HG02973 (cell line): ENCODE results near the gene PDE4A.
"Not testable (repeated sequence)": the region's sequence is repeated elsewhere in the genome, so short reads cannot be mapped to it uniquely, and the experiment has no call there.

Experiments
- ATAC-seq: cut with Tn5 transposase; IDR thresholded peaks from one replicate; pipeline ENCODE4 v1.9.1; 2021; ENCODE audit warnings: moderate library complexity; ENCODE audit not compliant: unreplicated experiment

The PDE4A gene

DNA sequence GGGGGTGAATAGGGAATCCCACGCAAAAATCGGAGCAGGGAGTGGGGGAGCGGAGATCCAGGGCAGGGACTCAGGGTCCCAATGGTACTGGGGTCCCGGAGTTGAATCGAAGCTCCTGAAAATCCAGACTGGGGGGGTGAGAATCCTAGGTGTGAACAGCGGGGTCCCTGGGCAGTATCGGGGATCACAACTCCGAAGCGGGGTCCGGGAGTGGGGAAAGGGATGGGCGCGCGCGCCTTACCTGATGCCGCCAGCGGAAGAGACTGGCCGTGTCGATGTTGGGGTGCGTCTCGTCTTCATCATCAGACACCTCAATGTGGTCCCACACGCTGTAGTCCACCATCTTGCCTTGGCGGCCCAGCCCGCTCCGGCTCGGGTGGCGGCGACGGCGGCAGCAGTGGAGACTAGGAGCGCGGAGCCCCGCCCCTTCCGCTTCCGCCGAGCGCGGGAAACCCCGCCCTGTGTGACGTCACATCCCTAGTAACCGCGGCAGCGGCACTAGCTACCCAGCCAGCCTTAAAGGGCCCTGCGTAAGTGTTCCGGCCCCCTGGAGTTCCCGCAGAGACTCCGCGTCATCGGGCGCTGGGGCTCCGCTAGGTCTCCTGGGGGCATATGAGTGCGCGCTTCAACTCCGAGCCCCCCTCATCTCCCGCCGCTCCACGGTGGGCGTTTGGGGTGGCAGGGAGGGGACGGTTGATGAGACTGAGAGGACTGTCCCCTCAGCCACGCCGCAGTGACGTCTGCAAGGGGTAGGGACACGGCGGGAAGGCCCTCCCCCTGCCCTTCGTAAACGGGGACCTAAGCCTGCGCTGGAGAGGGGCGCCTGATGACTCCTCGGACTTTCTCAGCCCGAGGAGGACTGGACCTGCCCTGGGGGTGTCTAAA, 17.0 kb upstream of the PDE4A start, which contains the start of gene CDC37:
Gene CDC37 (minus strand): TSS at position 406 of the 885 bp plus-strand sequence. CDS start 63 bp downstream, at position 343.
- ATAC-seq: peak; percentile 71

DNA sequence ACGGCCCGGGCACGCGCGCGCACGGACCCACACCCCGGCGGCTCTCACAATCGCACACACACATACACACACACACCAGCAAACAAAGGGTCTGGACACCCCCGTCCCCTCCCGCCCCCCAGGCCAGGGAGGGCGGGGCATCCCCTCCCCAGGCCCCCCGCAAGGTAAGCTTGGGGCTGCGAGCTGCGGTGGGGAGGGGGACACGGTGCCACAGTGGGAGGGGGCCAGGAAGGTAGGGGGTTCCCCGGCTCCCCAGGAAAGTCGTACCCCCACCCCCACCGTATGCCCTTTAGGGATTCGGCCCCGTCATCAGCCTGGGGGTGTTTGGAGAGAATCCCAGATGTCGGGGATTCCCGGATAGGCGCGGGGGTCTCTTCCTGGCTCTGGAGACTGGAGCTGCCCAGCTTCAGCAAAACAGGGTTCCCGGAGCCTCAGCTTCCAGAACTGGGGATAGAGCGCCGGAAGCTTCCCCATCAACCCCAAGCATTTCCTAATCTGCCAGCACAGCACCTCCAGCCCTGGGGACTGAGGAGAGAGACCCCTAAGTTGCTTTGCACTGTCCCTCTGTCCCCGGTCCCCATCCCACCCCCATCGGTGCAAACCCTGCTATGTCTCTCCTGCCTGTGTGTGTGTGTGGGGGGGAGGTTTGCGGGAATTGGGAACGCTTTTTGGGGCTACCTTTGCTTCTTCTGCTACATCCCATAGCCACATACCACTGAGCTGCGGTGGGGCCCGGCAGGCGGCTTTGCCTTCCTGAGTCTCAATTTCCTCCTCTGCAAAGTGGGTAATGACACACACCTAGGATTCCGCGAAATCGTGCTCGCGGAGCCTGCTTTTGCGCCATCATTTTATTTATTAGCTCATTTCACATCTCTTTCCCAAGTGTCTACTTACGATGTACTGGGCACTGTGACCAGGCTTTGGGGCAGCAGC, 15.2 kb upstream of the PDE4A start:
- ATAC-seq: no peak

DNA sequence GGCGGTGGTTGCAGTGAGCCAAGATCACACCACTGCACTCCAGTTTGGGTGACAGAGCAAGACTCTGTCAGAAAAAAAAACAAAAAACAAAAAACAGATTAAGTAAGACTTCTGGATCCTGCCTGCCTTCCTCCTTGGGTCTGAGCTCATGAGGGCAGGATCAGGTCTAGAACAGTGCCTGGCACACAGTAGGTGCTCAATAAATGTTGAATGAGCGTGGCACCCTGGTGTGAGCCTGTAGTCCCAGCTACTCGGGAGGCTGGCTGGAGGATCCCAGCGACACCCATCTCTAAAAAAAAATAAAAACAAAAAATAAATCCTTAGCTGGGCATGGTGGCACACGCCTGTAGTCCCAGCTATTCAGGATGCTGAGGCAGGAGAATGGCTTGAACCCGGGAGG, 14.1 kb upstream of the PDE4A start:
- ATAC-seq: no peak

DNA sequence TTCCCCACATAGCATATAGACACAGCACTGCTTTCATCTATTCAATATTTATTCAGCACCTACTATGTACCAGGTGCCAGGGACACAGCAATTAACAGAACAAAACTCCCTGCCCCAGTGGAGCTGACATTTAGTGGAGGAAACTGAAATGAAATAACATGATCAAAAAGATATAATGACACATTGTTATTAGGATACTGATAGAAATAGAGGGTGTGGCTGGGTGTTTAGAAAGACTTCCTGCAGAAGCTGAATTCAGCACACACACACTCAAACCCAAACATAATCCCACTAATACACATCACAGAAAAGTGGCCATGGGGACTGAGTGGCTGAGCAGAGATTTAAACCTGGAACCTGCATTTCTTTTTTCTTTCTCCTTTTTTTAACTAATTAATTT, 13.2 kb upstream of the PDE4A start:
- ATAC-seq: no peak

DNA sequence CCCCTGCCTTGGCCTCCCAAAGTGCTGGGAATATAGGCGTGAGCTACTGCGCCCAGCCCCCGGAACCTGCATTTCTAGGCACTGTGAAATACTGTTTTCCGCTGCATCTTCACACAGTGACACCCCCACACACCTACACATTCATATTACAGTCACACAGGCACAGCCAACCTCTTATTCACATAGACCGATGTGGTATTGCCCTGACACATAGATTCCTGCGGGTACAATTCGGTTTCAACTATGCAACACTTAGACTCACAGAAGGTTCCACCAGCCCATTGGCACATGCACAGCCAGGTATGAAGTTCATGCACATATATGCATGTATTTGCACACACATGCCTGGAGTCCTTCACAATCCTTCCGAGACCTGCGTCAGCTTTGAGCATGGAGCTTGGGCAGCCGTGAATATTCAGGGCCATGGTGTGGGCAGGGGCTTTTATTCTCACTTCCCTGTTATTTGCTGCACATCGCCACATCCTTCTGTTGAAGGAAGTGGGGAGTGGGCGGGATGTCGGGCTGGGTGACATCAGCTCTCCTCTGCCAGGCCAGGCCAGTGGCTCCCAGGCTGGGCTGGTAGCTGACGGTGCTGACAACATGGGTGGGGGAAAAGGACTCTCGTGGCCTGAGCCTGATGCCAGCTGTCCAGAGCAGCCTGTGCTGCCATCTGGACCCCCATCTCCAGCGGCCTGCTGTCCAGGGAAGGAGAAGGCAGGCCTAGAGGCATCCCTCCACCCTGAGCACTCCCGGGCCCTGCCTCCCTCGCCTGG, 11.6 kb upstream of the PDE4A start:
- no peak for ATAC-seq

DNA sequence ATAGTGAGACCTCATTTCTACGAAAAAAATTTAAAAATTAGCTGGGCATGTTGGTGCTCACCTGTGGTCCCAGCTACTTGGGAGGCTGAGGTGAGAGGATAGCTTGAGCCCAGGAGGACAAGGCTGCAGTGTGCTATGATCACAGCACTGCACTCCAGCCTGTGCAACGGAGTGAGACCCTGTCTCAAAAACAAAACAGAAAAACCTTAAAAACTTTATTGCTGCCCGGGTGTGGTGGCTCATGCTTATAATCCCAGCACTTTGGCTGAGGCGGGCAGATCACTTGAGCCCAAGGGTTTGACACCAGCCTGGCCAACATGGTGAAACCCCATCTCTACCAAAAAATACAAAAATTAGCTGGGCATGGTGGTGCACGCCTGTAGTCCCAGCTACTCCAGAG, 9.1 kb upstream of the PDE4A start:
- not testable (repeated sequence) for ATAC-seq

DNA sequence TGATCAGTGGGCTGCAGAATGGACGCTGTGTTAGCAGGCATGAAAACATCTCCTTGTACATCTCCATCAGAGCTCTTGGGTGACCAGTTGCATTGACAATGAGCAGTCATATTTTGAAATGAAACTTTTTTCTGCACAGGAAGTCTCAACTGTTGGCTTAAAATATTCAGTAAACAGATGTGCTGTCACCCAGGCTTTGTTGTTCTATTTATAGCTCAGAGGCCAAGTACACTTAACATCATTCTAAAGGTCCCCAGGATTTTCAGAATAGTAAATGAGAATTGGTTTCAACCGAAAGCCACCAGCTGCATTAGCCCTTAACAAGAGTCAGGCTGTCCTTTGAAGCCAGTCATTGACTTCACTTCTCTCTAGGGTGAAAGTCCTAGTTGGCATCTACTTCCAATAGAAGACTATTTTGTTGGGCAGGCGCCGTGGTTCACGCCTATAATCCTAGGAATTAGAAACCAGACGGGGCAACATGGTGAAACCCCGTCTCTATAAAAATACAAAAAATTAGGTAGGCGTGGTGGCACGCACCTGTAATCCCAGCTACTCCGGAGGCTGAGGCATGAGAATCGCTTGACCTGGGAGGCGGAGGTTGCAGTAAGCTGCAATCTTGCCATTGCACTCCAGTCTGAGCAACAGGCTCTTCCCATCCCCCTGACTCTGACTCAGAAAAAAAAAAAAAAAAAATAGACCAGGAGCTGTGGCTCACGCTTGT, 7.9 kb upstream of the PDE4A start:
- ATAC-seq: peak; percentile 45

DNA sequence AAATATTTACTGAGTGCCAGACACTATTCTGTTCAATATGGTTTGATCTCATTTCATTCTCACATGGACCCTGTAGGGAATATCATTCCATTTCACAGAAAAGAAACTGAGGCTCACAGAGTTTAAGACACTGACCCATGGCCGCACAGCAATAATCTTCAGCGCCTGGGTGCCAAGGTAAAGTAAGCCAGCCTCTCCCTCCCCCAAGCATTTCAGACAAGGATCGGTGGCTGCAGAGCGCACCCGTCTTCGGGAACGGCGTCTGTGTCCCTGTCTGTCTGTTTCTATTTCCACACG, 4.3 kb upstream of the PDE4A start:
- no peak for ATAC-seq

DNA sequence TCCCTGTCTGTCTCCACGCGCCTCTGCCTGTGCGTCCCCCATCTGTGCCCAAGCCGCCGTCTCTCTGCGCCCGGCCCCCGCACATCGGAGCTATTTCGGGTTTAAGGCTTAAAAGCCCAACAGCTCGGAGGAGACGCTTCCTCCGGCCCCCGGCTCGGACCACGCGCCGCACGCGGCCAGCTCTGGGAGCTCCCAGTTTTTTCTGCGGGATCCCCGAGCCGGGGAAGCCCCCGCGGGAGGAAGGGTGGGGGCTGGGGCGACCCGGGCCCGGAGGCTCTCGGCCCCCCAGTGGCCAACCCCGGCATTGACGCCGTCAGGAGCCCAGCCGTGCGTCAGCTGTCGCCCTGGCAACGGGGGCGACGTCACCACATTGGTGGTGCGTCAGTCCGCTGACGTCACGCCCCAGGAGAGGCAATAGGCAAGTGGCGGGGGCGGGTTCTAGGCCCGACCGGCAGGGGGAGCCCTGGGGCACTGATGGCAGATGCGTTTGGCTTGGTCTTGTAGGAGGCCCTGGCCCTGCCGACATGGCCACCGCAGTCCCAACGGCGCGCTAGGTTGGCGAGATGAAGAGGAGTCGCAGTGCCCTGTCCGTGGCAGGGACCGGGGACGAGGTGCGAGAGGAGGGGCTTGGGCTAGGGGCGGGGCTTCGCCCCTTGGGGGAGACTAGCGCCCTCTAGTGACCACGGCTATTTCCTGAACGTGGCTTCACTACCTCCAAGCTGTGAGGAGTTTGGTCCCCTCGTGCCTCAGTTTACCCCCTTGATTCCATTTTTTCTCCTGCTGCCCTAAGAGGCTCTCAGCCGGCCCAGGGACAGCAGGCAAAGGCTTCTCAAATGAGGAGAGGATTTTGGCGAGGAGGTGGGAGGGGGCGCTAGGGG, 3.7 kb upstream of the PDE4A start:
- peak; percentile 48 for ATAC-seq

DNA sequence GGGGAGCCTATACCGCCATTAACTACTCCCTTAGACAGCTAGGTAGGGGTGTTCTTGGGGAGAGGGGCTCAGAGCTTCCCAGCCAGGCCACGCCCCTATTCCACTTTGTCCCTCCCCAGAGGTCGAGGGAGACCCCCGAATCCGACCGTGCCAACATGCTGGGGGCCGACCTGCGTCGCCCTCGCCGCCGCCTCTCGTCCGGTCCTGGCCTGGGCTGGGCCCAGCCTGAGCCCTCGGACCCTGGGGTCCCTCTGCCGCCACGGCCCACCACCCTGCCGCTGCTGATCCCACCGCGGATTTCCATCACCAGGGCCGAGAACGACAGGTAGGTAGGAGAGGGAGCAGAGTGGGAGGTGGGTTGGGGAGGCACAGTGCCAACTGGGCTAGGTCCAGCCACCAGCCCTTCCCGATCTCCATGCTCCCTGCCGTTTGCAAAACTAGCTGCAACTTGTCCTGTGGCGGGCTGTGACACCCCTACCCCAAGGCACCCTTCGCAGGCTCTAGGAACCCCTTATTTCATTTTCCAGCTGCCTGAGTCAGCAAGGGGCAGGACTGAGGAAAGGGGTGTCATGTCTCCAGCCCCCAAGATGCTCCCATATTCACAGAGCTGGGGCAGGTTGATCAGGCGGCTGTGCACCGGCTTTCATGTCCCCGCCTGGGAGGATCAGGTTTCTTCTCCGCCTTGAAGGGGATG, 2.6 kb upstream of the PDE4A start:
- no peak for ATAC-seq

DNA sequence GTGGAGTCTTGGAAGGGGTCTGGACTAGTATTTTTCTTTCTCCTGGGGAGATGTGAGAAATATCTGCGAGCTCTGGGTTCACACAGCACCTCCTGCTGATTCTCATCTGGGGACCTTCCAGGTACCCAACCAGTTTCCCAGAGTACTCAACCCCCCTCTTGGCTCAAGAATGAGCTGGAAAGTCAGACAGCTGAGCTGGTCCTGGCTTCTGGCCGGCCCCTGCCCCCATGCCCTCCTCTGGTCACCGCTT, 2.2 kb upstream of the PDE4A start:
- no peak for ATAC-seq

DNA sequence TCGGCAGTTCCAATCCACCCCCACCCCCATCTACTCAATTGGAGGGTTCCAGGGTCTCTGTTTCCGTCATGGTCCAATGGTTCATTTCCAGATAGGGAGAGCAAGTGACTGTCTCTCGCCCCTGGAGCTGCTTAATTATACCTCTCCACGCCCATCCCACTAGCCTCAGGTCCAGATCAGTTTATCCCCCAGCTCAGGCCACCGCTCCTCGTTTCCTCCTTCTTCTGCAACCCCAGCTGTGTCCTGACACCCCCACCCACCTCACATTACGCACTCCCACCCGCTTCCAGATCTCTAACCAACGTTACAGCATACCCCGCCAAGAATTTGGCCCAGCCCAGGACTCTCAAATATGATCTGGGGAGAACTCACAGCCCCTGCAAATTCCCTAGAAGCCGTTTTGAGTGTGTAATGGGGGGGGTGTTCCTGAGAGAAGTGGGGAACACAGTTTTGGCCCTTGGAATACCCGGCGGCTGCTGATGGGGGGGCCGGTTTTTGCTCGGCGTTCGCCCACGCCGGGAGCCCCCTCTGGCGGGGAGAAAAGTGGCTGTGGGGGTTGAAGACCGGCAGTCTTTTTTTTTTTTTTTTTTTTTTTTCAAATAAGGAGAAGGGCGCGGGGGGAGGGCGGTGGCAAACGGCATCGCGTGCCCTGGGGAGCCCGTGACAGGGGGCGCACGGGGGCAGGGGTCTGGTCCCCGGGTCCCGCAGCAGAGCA, 1.7 kb upstream of the PDE4A start:
- ATAC-seq: no peak

DNA sequence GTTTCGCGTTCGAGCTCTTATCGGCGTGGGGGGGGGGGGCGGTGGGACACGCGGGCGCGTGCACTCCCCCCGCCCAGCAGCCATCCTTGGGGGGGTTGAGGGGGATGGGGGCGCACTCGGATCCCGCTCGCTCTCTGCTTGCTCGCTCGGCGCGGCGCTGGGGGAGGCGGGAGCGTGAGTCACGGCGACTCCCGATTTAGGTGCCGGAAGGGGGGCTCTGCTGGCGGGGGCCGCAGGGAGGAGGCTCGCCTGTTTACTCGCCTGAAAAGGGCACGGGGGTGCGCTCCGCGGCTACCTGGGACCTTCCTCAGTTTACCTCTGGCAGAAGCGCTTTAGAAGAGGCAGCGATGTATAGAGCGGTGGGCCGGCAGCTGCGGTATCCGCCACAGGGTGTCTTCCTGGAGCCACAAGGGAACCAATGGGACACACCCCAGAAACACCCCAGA, 1.1 kb upstream of the PDE4A start:
- ATAC-seq: no peak

DNA sequence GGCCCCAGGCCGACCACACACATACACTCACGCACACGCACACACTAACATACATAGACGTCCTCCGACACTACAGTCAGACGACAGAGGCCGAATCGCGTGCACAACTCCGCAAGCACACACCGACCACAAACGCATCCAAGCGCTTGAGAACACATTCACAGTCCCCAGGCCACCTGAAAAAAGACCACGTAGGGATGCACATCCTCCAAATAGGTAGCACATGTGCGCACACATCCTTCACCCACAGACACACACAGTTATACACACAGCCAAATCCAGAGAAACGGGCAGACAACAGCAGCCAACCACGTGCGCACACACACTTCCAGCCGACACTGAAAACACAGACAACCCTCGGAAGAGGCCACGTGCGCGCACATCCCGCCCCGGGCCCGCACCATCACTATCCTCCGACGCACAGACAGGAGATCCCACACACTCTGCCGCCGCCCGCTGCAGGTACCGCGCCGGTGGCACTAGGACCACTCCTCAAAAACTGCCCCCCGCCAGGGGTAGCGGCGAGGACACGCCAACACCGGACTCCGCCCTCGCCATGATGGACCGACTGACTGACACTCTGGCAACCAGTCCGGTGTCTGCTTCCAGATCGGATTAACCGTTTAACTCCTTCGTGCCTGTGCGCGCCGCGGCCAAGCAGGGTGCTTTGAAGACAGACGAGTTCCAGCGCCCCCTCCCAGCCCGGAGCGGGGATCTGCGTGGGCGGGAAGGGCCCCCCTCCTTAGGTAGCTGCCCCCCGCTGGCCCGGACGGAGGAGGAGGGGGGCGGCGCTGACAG, 493 bp upstream of the PDE4A start:
- no peak for ATAC-seq

DNA sequence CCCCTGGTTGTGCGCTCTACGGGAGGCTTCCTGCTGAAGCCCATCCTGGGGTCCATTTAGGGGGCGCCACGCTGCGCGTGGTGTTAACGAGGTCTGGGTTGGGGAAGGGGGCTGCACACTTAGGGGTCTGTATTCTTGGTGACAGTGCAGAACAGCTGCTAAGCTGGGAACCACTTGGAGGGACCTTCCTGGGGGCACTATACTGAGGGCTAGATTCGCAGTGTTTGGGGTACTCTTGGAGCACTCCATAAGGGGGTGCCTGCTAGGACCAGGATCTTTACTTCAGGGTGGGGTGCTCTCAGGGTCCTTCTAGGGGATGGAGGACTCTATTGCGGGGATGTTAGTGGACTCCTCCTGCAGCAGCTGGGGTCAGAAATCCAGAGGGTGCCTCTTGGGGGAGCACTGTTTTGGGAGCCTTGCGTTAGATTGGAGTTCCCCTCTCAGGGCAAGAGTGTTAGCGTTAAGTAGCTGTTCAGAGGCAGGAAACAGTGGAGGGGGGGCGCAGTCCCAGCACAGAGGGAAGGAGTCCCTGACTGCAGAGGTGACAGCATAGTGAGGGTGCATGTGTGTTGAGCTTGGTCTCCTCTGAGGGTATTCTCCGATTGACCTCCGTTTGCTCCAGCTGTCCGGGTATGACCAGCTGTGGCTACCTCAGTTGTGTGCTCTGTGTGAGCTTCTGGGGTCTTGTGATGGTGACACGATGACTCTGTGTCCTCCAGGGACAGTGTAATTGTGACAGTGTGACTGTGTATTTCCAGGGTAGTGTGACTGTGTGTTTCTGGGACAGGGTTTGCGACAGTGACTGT, 1.1 kb downstream of the PDE4A start:
- no peak for ATAC-seq

DNA sequence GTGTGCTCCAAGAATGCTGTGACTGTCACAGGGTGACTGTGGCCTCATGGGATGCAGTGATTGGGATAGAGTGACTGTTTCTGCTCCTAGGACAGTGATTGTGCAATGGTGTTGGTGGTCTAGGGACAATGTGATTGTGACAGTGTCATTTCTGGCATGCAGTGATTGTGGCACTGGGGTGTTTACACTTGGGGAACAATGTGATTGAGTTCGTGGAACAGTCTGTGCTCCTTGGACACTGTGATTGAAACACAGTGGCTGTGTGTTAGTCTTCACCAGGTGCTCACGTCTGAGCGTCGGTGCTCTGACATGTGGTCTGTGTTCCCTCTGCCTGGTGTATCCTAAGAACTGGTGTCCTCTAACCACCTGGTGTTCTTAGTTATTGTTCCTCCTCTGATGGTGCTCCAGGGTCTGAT, 1.7 kb downstream of the PDE4A start:
- no peak for ATAC-seq

DNA sequence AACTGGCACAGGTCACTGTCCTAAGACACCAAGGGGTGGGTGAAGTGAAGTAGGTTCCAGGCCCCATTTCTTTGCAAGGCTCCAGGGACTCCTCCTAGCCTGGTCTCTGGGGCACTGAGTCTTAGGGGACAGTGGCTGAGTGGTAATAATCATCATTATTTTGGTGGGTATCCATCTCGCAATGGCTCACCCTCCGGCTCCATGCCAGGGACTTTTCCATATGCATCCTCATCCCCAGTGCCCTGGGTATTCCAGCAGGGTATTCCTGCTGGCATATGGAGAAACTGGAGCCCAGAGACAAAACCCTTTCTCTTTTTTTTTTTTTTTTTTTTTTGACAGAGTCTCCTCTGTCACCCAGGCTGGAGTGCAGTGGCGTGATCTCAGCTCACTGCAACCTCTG, 2.5 kb downstream of the PDE4A start:
- ATAC-seq: no peak
